ENCODE measurements around the gene PRRC2B.
"Not testable (repeated sequence)": the region's sequence is repeated elsewhere in the genome, so short reads cannot be mapped to it uniquely, and the experiment has no call there.

PRRC2B gene

GRCh38 chr9:131539223-131539923, 145.5 kb downstream of the PRRC2B start:
- DNase-seq (ENCODE audit: low read depth, low spot score), result no peak

- DNase-seq (ENCODE audit: low read depth, low spot score), result no peak
Observed at GRCh38 chr9:131543141-131543540, 149.3 kb downstream of the PRRC2B start.

- no peak for DNase-seq (ENCODE audit: low read depth, low spot score)
Observed at GRCh38 chr9:131545003-131545785, 151.3 kb downstream of the PRRC2B start, which contains the start of gene PRRT1B. TSS of gene PRRT1B (plus strand) at chr9:131545523. CDS start at chr9:131545616, 93 bp downstream.

DNA sequence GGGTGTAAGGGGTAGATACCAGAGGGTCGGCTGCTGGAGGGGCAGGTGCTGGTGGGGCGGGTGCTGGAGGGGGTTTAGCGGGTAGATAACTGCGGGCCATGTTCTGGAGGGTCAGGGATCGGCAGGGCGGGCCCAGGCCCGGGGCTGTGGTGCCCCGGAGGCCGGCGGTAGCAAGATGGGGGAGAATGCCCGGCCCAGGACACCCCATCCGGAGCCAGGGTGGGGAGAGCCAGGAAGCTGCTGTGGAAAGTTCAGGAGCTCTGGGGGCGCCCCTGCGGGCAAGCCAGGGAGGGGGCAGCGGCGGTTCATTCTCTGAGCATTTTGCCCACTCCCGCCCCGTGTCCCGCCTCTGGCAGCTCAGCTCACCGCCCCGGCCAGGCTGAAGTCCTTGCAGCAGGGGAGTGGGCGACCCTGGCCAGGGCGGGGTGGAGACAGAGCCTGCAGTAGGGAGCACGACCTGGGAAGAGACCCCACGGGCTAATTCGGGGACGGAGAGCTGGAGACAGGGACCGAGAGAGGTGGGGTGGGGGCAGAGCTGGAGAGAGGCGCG, 152.0 kb downstream of the PRRC2B start:
- no peak for DNase-seq (ENCODE audit: low read depth, low spot score)

GRCh38 chr9:131546336-131547084, 152.6 kb downstream of the PRRC2B start:
- DNase-seq (ENCODE audit: low read depth, low spot score), result peak; percentile 24

GRCh38 chr9:131549186-131549585, 155.3 kb downstream of the PRRC2B start:
- not testable (repeated sequence) for DNase-seq (ENCODE audit: low read depth, low spot score)
